ENCODE data around the gene IFNA21. TPM values are rescaled to one million over a fixed set of nuclear protein-coding genes. Genes with fewer than 3 reads are reported as not detected.

Gene IFNA21
- total and polyA plus RNA-seq, 2 donors (not counting 3 experiments of a cell fraction or from before 2014, with no cell fraction given) = not detected

DNA sequence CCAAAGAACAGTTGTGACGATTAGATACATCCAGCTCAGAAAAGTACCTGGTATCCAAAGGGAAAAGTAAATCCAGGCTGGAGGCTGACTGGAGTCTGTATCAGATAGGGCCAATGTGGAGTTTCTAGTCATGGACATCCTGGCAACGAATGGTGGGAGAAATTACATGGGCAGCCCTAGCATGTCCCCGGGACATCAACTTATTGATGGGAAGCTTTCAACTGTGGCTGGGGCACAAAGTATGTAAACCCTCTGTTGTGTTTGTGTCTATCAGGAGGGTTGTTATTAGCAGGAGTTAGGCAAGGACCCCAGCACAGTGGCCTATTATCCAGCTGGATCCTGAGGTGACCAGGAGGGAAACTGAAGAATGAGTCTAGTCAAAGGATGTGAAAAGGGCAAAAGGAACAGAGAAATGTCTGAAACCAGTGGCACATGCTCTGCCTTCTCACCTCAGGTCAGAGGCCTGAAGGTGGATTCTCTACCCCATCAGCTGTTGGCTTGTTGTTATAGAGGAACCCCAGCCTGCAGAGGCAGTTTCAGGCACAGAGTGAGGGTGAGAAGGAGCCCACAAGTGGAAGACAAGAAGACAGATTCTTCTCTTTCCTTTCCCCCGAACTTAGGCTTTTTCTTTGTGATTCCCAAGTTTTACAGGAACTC lies 44.7 kb downstream of the IFNA21 start:
- H3K9me3 ChIP-seq (replicated peaks; ENCODE audit: control insufficient read depth, insufficient read depth, low read length) = no peaks in the 10 kb centered on the region
- dilution Hi-C loops (cut with MboI; ENCODE audit: extremely low pct_ligation_motif_present, low sequenced_read_pairs) (no loop called here), intact Hi-C loops (cut with micrococcal nuclease) (no loop called here)
- POLR2A ChIA-PET = no interaction called here
- FAIRE-seq (no peak), DNase-seq (ENCODE audit: low read depth, low spot score) (no peak)
- no peak overlapping the region for H3K27ac ChIP-seq (ENCODE audit: insufficient read depth, low read depth, low read length)
- H3K9me1 ChIP-seq (replicated peaks; ENCODE audit: control insufficient read depth, extremely low read depth, insufficient read depth, low read length) = no peaks in the 10 kb centered on the region
- BruUV-seq (replicated peaks) = no TSS peak
- H3K4me2 ChIP-seq (ENCODE audit: insufficient read depth, low read length) = no peak overlapping the region
- TF ChIP-seq EZH2 (IDR thresholded peaks at IDR 0.05; ENCODE audit: borderline replicate concordance, low read depth, low read length, severe bottlenecking) = no peak
- CTCF ChIA-PET = no interaction called here
- H3K36me3 ChIP-seq (ENCODE audit: control insufficient read depth in 2 of 2, extremely low read depth in 1 of 2, insufficient read depth in 2 of 2, low read length in 2 of 2) = no peaks in the 10 kb centered on the region
- no peaks in the 10 kb centered on the region for H4K20me1 ChIP-seq (replicated peaks; ENCODE audit: control insufficient read depth, extremely low read depth, insufficient read depth, low read length)
- no peak overlapping the region for H3K4me3 ChIP-seq (replicated peaks in 1 of 3; ENCODE audit: insufficient read depth in 1 of 3, low read depth in 1 of 3, low read length in 3 of 3)
- no peak overlapping the region for H2AFZ ChIP-seq (ENCODE audit: low read depth, low read length)
- no peak overlapping the region for H3K9ac ChIP-seq (replicated peaks; ENCODE audit: extremely low read depth, insufficient read depth, low read length)
- H3K79me2 ChIP-seq (ENCODE audit: control insufficient read depth, insufficient read depth, low read length) = no peaks in the 10 kb centered on the region
- H3K27me3 ChIP-seq (ENCODE audit: control insufficient read depth in 2 of 2, insufficient read depth in 2 of 2, low read length in 2 of 2) = peaks cover 4 to 5% of the 10 kb centered on the region in 2 experiments
- H3K4me1 ChIP-seq (ENCODE audit: control insufficient read depth, extremely low read depth, insufficient read depth, low read length) = no peaks in the 10 kb centered on the region

DNA sequence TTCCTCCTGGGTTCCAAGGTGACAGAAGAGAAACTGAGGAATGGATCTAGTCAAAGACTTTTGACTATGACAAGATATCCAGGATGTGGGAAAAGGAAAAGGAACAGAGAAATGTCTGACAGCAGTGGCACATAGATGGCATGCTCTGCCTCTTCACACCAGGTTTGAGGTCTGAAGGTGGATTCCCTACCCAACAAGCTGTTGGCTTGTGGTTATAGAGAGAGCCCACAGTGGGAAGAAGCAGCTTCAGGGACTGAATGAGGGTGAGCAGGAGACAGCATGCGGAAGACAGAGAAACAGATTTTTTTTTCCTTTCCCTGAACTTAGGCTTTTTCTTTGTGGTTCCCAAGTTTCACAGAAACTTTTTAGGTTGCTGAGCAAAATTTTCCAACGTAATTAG lies 45.4 kb downstream of the IFNA21 start:
- no peak for FAIRE-seq
- Histone ChIP-seq H3K4me2 (ENCODE audit: insufficient read depth, low read length) (no peak overlapping the region), H4K20me1 (replicated peaks; ENCODE audit: control insufficient read depth, extremely low read depth, insufficient read depth, low read length) (no peaks in the 10 kb centered on the region), H3K27me3 (ENCODE audit: control insufficient read depth in 2 of 2, insufficient read depth in 2 of 2, low read length in 2 of 2) (peaks cover 4 to 5% of the 10 kb centered on the region in 2 experiments), H3K36me3 (ENCODE audit: control insufficient read depth in 2 of 2, extremely low read depth in 1 of 2, insufficient read depth in 2 of 2, low read length in 2 of 2) (no peaks in the 10 kb centered on the region), H3K4me1 (ENCODE audit: control insufficient read depth, extremely low read depth, insufficient read depth, low read length) (no peaks in the 10 kb centered on the region), H3K9ac (replicated peaks; ENCODE audit: extremely low read depth, insufficient read depth, low read length) (no peak overlapping the region), H3K79me2 (ENCODE audit: control insufficient read depth, insufficient read depth, low read length) (no peaks in the 10 kb centered on the region), H3K4me3 (replicated peaks in 1 of 3; ENCODE audit: insufficient read depth in 1 of 3, low read depth in 1 of 3, low read length in 3 of 3) (no peak overlapping the region), H3K9me3 (replicated peaks; ENCODE audit: control insufficient read depth, insufficient read depth, low read length) (no peaks in the 10 kb centered on the region), H2AFZ (ENCODE audit: low read depth, low read length) (no peak overlapping the region), H3K9me1 (replicated peaks; ENCODE audit: control insufficient read depth, extremely low read depth, insufficient read depth, low read length) (no peaks in the 10 kb centered on the region), H3K27ac (ENCODE audit: insufficient read depth, low read depth, low read length) (no peak overlapping the region)
- POLR2A ChIA-PET = no interaction called here
- dilution Hi-C loops (cut with MboI; ENCODE audit: extremely low pct_ligation_motif_present, low sequenced_read_pairs) = no loop called here
- TF ChIP-seq, protein P1, sequence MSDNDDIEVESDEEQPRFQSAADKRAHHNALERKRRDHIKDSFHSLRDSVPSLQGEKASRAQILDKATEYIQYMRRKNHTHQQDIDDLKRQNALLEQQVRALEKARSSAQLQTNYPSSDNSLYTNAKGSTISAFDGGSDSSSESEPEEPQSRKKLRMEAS (IDR thresholded peaks at IDR 0.05; ENCODE audit: insufficient read depth, insufficient read length) = no peak
- TF ChIP-seq JUN (IDR thresholded peaks at IDR 0.05; ENCODE audit: borderline replicate concordance, insufficient read depth, insufficient read length, low read depth) = no peak
- TF ChIP-seq EZH2 (IDR thresholded peaks at IDR 0.05; ENCODE audit: borderline replicate concordance, low read depth, low read length, severe bottlenecking) = no peak
- no peak for TF ChIP-seq POLR2A (IDR thresholded peaks at IDR 0.05; ENCODE audit: low read depth, low read length)
- no peak for TF ChIP-seq CTCF (IDR thresholded peaks at IDR 0.05; ENCODE audit: extremely low read depth in 1 of 2, insufficient read depth in 1 of 2, low read depth in 1 of 2, low read length in 2 of 2)
- TF ChIP-seq GATA2 (IDR thresholded peaks at IDR 0.05; ENCODE audit: insufficient read depth, insufficient read length, low read depth, low read length) = no peak
- no peak for TF ChIP-seq FOS (IDR thresholded peaks at IDR 0.05; ENCODE audit: borderline replicate concordance, insufficient read depth, low read length)
- no peak for TF ChIP-seq POLR2AphosphoS5 (IDR thresholded peaks at IDR 0.05; ENCODE audit: insufficient read depth, low read depth, low read length)
- no peak for TF ChIP-seq MYC (IDR thresholded peaks at IDR 0.05; ENCODE audit: low read depth, low read length)
- CTCF ChIA-PET = no interaction called here
- DNase-seq (ENCODE audit: low read depth, low spot score) = no peak
- intact Hi-C loops (cut with micrococcal nuclease) = no loop called here
- BruUV-seq (replicated peaks) = no TSS peak

Data from endothelial cell of umbilical vein (primary cell).